IPS-15b (cell line): ENCODE data around the gene FCRLA.

ENCODE experiments used
- H3K27me3 ChIP-seq: one replicate; pipeline ENCODE4 v1.6.1; 2013; ENCODE audit warnings: low read length; ENCODE audit not compliant: control insufficient read depth, insufficient read depth
- H3K36me3 ChIP-seq: one replicate; pipeline ENCODE4 v1.6.1; 2013; ENCODE audit warnings: low read length; ENCODE audit not compliant: control insufficient read depth, insufficient read depth
- H3K4me1 ChIP-seq: one replicate; pipeline ENCODE4 v1.6.1; 2013; ENCODE audit warnings: mild to moderate bottlenecking, low read length; ENCODE audit not compliant: control insufficient read depth, insufficient read depth
- H3K4me3 ChIP-seq: one replicate; pipeline ENCODE4 v1.5.1; 2013; ENCODE audit warnings: low read depth, low read length
- H3K9ac ChIP-seq: one replicate; pipeline ENCODE4 v1.6.1; 2013; ENCODE audit warnings: low read depth, mild to moderate bottlenecking, low read length
- H3K9me3 ChIP-seq: one replicate; pipeline ENCODE4 v1.6.1; 2013; ENCODE audit warnings: mild to moderate bottlenecking, low read length; ENCODE audit not compliant: control insufficient read depth, insufficient read depth

The FCRLA gene

GRCh38 chr1:161726473-161727255 is 19.6 kb downstream of the FCRLA start:
- Histone ChIP-seq H3K9ac (peak overlapping the region; percentile 91), H3K36me3 (no peaks in the 10 kb centered on the region), H3K4me1 (peaks cover 3% of the 10 kb centered on the region), H3K4me3 (peak overlapping the region; percentile 88), H3K27me3 (peaks cover 41% of the 10 kb centered on the region), H3K9me3 (no peaks in the 10 kb centered on the region)

- peaks cover 3% of the 10 kb centered on the region for H3K4me1 ChIP-seq
Measured at GRCh38 chr1:161727256-161727924, 20.4 kb downstream of the FCRLA start.

GRCh38 chr1:161728376-161729226 is 21.6 kb downstream of the FCRLA start:
- H3K9ac ChIP-seq = no peak overlapping the region
- no peaks in the 10 kb centered on the region for H3K9me3 ChIP-seq
- H3K4me3 ChIP-seq = no peak overlapping the region
- H3K27me3 ChIP-seq = peaks cover 30% of the 10 kb centered on the region
- H3K4me1 ChIP-seq = peaks cover 3% of the 10 kb centered on the region
- H3K36me3 ChIP-seq = no peaks in the 10 kb centered on the region

More at GRCh38 chr1:161727256-161727924, 20.4 kb downstream of the FCRLA start:
- H3K36me3 ChIP-seq = no peaks in the 10 kb centered on the region
- peaks cover 39% of the 10 kb centered on the region for H3K27me3 ChIP-seq
- H3K4me3 ChIP-seq = peak overlapping the region; percentile 74
- H3K9ac ChIP-seq = peak overlapping the region; percentile 91
- no peaks in the 10 kb centered on the region for H3K9me3 ChIP-seq

GRCh38 chr1:161730050-161730564 is 23.1 kb downstream of the FCRLA start:
- Histone ChIP-seq H3K4me1 (peaks cover 3% of the 10 kb centered on the region), H3K36me3 (no peaks in the 10 kb centered on the region), H3K27me3 (peaks cover 17% of the 10 kb centered on the region), H3K9me3 (no peaks in the 10 kb centered on the region), H3K4me3 (no peak overlapping the region), H3K9ac (no peak overlapping the region)

- H3K4me3 ChIP-seq = no peak overlapping the region
- no peak overlapping the region for H3K9ac ChIP-seq
- peaks cover 8% of the 10 kb centered on the region for H3K4me1 ChIP-seq
- peaks cover 6% of the 10 kb centered on the region for H3K27me3 ChIP-seq
- H3K36me3 ChIP-seq = no peaks in the 10 kb centered on the region
- no peaks in the 10 kb centered on the region for H3K9me3 ChIP-seq
Measured at GRCh38 chr1:161731241-161731640, 24.2 kb downstream of the FCRLA start.

- Histone ChIP-seq H3K36me3 (no peaks in the 10 kb centered on the region), H3K9me3 (no peaks in the 10 kb centered on the region), H3K4me1 (peaks cover 15% of the 10 kb centered on the region), H3K27me3 (peaks cover 3% of the 10 kb centered on the region), H3K4me3 (no peak overlapping the region), H3K9ac (no peak overlapping the region)
Measured at GRCh38 chr1:161731981-161732718, 25.1 kb downstream of the FCRLA start.

GRCh38 chr1:161733526-161733925 is 26.5 kb downstream of the FCRLA start:
- Histone ChIP-seq H3K27me3 (no peaks in the 10 kb centered on the region), H3K9ac (no peak overlapping the region), H3K36me3 (no peaks in the 10 kb centered on the region), H3K9me3 (no peaks in the 10 kb centered on the region), H3K4me1 (peaks cover 23% of the 10 kb centered on the region), H3K4me3 (no peak overlapping the region)

- Histone ChIP-seq H3K36me3 (no peaks in the 10 kb centered on the region), H3K4me1 (peaks cover 23% of the 10 kb centered on the region), H3K9ac (no peak overlapping the region), H3K9me3 (no peaks in the 10 kb centered on the region), H3K4me3 (no peak overlapping the region), H3K27me3 (no peaks in the 10 kb centered on the region)
Measured at GRCh38 chr1:161735837-161736236, 28.8 kb downstream of the FCRLA start.

- Histone ChIP-seq H3K36me3 (no peaks in the 10 kb centered on the region), H3K9ac (no peak overlapping the region), H3K4me1 (peaks cover 23% of the 10 kb centered on the region), H3K27me3 (no peaks in the 10 kb centered on the region), H3K9me3 (no peaks in the 10 kb centered on the region), H3K4me3 (peak overlapping the region; percentile 12)
Measured at GRCh38 chr1:161736335-161736969, 29.4 kb downstream of the FCRLA start.

GRCh38 chr1:161737625-161738024 is 30.6 kb downstream of the FCRLA start:
- no peaks in the 10 kb centered on the region for H3K9me3 ChIP-seq
- H3K36me3 ChIP-seq = no peaks in the 10 kb centered on the region
- H3K4me3 ChIP-seq = no peak overlapping the region
- H3K4me1 ChIP-seq = peaks cover 23% of the 10 kb centered on the region
- H3K27me3 ChIP-seq = no peaks in the 10 kb centered on the region
- H3K9ac ChIP-seq = no peak overlapping the region
